ENCODE measurements around the gene PEX19.

PEX19 gene

GRCh38 chr1:160282807-160283206 is 2.1 kb downstream of the PEX19 start:
- in situ Hi-C loops (cut with MboI; ENCODE audit: low sequenced_read_pairs), result no loop called here

DNA sequence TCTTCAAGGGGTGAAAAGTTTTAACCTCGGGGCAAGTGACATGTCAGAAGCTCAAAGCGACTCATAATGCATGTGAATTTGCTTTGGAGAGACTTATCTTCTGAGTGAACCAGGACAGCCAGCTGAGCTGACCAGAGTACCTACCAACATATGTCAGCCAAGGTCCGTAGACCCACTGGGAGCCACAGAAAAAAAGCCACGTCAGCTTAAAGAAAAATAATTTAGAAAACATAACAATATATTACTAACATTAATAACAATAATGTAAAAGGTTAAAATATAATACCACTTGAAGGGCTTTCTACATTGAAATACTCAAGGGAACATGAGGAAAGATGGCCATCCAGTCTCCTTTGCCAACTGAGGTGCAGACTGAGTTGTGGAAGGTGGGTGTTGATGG is 6.9 kb downstream of the PEX19 start:
- in situ Hi-C loops (cut with MboI; ENCODE audit: low sequenced_read_pairs), result no loop called here

DNA sequence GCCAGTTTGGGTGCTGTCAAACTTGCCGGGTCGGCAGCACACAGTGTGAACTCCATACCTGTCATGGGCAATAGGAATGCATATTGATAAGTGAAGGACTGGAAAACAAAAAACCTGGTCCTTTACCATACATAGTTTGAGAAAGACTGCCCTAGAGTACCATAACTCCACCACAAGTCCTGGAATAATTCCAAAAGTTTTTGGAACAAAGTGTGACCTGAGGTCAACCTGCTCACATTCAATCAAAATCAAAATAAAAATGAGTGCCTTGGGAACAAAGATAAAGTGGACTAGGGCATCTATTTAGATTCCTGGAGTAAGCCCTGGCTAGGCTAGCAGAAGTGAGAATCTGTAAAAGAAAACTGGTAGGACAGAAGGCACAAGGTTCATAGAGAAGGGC is 7.6 kb downstream of the PEX19 start:
- in situ Hi-C loops (cut with MboI; ENCODE audit: low sequenced_read_pairs), result no loop called here

GRCh38 chr1:160271025-160271424 is 13.9 kb downstream of the PEX19 start:
- in situ Hi-C loops (cut with MboI; ENCODE audit: low sequenced_read_pairs), result no loop called here

DNA sequence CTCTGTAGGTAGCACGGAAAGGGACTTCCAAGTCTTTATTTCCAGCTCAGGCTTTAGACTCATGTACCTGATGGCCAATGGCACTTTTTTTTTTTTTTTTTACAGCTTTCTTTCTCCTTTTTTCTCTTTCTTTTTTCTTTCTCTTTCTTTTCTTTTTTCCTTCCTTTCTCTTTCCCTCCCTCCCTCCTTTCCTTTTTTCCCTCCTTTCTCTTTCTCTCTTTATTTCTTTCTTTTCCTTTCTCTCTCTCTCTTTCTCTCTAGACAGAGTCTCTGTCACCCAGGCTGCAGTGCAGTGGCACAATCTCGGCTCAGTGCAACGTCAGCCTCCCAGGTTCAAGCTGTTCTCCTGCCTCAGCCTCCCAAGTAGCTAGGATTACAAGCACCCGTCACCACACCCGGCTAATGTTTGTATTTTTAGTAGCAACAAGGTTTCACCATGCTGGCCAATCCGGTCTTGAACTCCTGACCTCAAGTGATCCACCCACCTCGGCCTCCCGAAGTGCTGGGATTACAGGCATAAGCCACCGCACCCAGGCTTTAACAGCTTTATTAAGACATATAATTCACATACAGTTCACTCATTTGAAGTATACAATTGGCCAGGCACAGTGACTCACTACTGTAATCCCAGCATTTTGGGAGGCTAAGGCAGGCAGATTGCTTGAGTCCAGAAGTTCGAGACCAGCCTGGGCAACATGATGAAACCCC is 17.5 kb downstream of the PEX19 start:
- in situ Hi-C loops (cut with MboI; ENCODE audit: low sequenced_read_pairs), result no loop called here

GRCh38 chr1:160264795-160265307 is 20.1 kb downstream of the PEX19 start:
- in situ Hi-C loops (cut with MboI; ENCODE audit: low sequenced_read_pairs), result no loop called here

GRCh38 chr1:160261893-160262794 is 22.8 kb downstream of the PEX19 start, which contains the start of gene DCAF8:
Gene DCAF8, minus strand, starts transcription at chr1:160262549. Its CDS starts 18,541 bp downstream, at chr1:160244008.
- in situ Hi-C loops (cut with MboI; ENCODE audit: low sequenced_read_pairs), result no loop called here

GRCh38 chr1:160261556-160261892 is 23.4 kb downstream of the PEX19 start:
- in situ Hi-C loops (cut with MboI; ENCODE audit: low sequenced_read_pairs), result no loop called here

DNA sequence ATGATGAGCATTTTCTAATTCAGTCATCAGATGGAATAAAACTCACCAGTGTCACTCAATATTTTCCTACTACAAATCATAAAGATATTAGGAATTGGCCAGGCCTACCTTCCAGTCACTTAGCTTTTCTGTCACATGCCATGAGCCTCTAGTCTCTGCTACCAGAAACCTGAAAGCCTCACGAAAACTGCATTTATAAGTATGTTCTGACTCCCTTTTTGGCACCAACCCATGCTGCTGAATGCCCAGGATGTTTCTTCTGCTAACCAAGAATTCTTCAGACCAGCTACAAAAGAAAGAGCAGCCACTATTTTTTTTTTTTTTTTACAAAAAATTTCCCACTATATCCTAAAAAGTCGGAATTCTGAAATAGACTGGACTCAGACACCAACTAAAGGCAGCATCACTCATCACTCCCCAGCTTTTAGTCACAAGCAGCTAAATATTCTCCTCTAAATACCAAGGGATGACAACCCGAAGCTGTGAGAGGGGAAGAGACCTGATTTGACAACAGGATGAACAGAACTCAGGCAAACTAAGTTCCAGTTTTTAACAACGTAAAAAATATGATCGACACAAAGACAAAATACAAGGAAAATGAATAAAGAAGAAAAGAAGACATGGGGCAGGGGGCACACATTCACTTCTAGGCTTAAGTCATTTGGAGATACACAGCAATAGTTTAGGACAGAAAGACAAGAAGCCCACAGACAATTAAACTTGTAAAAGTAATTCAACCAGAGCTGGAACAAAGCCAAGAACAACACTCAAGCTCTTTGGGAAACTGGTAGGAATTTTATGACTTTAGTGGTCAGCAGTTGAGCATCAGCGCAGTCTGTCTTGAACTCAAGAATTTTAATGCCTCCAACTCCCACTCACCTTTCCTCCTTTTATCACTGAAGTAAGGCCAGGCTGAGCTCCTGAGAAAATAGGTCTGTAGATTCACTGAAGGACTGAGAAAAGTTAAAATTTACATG is 24.2 kb downstream of the PEX19 start:
- in situ Hi-C loops (cut with MboI; ENCODE audit: low sequenced_read_pairs), result no loop called here

DNA sequence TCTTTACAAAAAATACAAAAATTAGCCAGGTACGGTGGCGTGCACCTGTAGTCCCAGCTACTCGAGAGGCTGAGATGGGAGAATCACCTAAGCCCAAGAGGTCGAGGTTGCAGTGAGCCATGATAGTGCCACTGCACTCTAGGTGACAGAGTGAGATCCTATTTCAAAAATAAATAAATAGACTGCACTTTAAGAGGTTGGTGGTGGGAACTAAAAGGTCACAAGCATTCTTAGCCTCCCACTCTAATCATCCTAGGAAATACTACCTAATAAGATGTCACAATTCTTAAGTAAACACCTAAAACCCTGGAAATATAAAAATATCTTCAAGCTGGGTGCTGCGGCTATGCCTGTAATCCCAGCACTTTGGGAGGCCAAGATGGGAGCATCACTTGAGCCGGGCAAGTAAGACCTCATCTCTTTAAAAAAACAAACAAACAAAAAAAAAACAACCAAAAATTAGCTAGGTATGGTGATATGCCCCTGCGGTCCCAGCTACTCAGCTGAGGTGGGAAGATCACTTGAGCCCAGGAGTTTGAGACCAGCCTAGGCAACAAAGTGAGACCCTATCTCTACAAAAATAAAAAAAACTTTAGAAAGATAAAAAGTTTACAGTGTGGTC is 26.6 kb downstream of the PEX19 start:
- in situ Hi-C loops (cut with MboI; ENCODE audit: low sequenced_read_pairs), result no loop called here

GRCh38 chr1:160257411-160258015 is 27.4 kb downstream of the PEX19 start:
- in situ Hi-C loops (cut with MboI; ENCODE audit: low sequenced_read_pairs), result no loop called here

DNA sequence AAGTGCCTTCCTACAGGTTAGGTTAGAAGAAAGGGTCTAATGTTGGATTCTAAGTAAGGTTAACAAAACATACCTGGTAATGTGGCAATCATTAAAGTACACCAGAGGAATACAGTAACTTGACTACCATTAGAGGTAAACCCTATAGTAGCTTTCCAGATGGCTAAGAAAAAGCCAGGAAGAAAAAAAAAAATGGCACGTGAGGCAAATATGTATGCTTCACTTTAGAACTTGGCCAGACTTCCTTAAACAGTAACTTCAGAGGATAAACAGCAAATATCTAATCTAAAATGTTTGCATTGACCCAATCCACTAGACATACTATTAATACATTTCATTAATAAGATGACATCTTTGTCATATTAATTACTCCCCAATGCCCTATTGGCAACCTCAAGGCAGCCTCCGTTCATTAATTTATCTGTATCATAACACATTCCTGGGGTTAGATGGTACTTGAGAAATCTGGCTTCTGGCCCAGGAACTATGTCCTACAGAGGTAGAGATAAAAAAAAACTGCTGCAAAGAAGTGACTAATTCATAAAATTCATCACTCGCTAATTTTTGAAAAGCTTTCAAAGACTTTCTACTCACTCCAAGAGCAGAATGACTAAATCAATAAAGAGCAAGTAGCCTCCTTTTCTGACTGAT is 28.4 kb downstream of the PEX19 start:
- in situ Hi-C loops (cut with MboI; ENCODE audit: low sequenced_read_pairs), result no loop called here

DNA sequence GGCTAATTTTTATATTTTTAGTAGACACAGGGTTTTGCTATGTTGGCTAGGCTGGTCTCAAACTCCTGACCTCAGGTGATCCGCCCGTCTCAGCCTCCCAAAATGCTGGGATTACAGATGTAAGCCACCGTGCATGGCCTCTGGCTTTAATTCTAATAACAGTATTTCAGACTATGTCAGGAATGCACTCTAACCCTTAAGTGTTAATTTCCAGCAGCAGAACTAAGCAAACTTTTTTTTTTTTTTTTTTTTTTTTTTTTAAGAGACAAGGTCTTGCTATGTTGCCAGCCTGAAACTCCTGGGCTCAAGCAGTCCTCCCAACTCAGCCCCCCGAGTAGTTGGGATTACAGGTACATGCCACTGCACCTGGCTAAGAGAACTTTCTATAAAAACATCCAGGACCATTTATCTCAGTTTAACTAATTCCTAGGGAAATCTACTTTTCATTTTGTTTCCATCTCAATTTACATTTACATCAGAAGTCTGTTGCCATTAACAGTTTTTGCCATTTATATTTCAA is 29.1 kb downstream of the PEX19 start:
- in situ Hi-C loops (cut with MboI; ENCODE audit: low sequenced_read_pairs), result no loop called here

DNA sequence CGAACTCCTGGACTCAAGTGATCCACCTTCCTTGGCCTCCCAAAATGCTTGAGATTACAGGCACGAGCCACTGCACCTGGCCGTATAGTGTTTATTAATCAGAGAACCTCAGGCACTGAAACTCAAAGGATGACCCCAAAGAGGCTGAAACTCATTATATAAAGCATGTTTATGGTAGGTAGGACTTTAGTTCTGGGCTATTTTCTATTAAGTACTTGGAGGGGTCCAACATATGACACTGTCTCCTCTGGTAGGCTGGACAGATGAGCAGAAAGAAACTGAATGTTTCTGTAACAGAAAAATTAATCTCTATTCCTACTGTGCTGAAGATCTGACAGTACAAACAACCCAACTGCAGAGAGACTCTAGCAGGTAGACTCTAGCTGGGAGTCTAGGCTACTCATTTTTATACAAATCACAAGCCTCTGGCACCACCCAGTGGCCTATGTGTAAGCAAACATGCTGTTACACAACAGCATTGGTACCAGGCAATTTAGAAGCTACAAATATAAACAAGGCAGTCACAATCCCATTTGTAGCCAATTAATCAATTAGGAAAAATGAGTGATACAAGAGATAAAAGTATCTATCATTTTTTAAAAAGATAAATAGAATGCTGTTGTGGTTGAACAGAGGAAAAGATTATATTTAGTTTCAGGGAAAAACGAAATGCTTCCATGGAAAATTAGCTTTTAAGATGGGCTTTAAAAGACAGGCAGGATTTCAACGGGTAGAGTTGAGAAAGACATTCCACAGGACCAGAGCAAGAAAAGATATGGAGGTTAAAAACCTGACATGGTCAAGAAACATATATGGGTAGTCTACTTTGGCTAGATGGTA is 33.0 kb downstream of the PEX19 start:
- in situ Hi-C loops (cut with MboI; ENCODE audit: low sequenced_read_pairs), result no loop called here

DNA sequence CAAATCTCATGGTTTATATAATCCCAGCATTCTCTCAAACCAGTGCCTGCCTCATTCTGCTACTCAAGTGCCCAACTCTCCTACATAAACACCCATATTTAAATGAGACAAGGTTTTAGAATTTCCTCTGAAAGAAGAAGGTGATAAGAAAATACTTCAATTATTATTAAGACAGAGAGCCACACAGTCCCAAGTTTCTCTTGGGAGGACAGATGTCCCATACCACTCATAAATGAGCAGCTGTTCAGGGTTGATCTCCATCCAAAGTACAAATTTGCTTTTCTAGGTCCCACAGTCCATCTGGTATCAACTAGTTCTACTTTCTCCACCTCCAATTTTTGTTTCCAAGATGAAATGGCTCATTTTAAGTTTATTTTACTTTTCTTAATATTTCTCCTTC is 33.9 kb downstream of the PEX19 start:
- in situ Hi-C loops (cut with MboI; ENCODE audit: low sequenced_read_pairs), result no loop called here

GRCh38 chr1:160247053-160247452 is 37.9 kb downstream of the PEX19 start:
- in situ Hi-C loops (cut with MboI; ENCODE audit: low sequenced_read_pairs), result no loop called here

GRCh38 chr1:160245434-160245833 is 39.5 kb downstream of the PEX19 start:
- in situ Hi-C loops (cut with MboI; ENCODE audit: low sequenced_read_pairs), result no loop called here

DNA sequence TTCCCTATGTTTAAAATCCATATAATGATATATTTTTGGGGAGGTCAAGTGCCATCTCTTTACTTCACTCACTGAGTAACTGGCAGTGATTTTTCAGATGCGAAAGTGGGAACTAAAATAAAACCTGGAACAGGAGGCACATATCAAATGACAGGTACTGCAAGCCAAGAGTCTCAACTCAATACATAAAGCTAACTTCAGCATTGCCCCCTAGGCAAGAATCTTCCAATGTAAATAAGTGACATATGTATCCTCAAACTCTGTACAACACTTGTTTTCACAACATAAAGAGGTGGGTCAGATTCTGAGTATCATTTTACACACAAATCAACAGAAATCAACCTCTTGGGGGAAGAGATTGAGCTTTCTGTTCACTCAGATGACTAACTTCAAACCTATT is 40.7 kb downstream of the PEX19 start:
- in situ Hi-C loops (cut with MboI; ENCODE audit: low sequenced_read_pairs), result no loop called here
